HG03354 (cell line): ENCODE results near the gene TSG101.

Experiments
- ATAC-seq: cut with Tn5 transposase; IDR thresholded peaks from one replicate; pipeline ENCODE4 v1.9.1; 2021; ENCODE audit warnings: mild to moderate bottlenecking; ENCODE audit not compliant: unreplicated experiment, poor library complexity, severe bottlenecking

TSG101 gene

GRCh38 chr11:18438691-18439090 lies 88.1 kb downstream of the TSG101 start:
- ATAC-seq = no peak
